Testis (tissue), 2 donors: Measurements from ENCODE around the gene CPNE1.

Source experiments
- POLR2A ChIP-seq: fragments of 450-650 bp; IDR thresholded peaks from one replicate; pipeline ENCODE4 v1.6.1; 2017; ENCODE audit warnings: antibody characterized with exemption, mild to moderate bottlenecking, moderate library complexity
- TF ChIP-seq, protein P1 (sequence below), 3 experiments: fragments of 450-650 bp in 2 of 3; fragments of 200-600 bp in 1 of 3; sonication (generic) in 1 of 3; IDR thresholded peaks; one replicate each; pipeline ENCODE4 v1.5.1; 2016 to 2019; ENCODE audit warnings: antibody characterized with exemption in 3 of 3, mild to moderate bottlenecking in 2 of 3, moderate library complexity in 1 of 3

DNA sequence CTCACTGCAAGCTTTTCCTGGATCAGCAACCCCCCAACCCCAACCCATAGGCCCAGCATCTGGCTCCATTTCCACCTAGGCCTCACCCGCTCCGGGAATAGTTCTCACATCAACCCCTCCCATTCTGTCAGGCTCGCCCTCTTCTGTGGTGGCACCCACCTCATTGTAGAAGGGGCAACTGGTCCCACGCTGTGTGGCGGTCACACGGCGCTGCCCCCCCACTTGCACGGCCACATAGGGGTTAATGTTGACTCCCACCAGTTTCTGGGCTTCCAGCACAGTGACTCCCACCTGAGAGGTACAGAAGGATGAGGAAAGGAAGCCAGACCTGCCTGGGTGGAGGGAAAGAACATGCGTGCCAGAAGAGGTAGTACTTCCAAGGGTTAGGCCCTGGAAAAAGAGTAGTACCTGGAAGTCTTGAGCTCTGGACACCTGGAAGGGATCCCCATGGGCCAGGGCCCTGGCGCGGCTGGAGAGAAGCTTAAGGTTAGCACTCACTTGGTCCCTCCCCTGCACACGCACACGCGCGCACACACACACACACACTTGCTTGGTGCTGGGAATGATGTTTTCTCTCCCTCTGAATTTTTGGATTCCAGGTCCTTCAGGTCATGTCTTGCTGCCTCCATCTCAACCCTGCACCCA, 61.7 kb downstream of the CPNE1 start:
- TF ChIP-seq, protein P1, sequence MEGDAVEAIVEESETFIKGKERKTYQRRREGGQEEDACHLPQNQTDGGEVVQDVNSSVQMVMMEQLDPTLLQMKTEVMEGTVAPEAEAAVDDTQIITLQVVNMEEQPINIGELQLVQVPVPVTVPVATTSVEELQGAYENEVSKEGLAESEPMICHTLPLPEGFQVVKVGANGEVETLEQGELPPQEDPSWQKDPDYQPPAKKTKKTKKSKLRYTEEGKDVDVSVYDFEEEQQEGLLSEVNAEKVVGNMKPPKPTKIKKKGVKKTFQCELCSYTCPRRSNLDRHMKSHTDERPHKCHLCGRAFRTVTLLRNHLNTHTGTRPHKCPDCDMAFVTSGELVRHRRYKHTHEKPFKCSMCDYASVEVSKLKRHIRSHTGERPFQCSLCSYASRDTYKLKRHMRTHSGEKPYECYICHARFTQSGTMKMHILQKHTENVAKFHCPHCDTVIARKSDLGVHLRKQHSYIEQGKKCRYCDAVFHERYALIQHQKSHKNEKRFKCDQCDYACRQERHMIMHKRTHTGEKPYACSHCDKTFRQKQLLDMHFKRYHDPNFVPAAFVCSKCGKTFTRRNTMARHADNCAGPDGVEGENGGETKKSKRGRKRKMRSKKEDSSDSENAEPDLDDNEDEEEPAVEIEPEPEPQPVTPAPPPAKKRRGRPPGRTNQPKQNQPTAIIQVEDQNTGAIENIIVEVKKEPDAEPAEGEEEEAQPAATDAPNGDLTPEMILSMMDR (IDR thresholded peaks at IDR 0.05) = no peak
- TF ChIP-seq POLR2A = no peak
